Aorta (tissue), 5 donors: Measurements from ENCODE around the gene HES2. TPM values are rescaled to one million over a fixed set of nuclear protein-coding genes. Genes with fewer than 3 reads are reported as not detected.
A peak's percentile ranks its signal among the peaks of the same experiment; 100 is the strongest.
"Not testable (repeated sequence)": the region's sequence is repeated elsewhere in the genome, so short reads cannot be mapped to it uniquely, and the experiment has no call there.

Experiments used
- ATAC-seq: fragments of 200-7000 bp; cut with Tn5 transposase; one replicate; pipeline ENCODE4 v1.9.1; 2022; ENCODE audit warnings: moderate library complexity; ENCODE audit not compliant: low FRiP score
- DNase-seq, 2 donors: peaks; one replicate each; pipeline ENCODE4 v3.0.0-alpha.2; 2020
- H3K27ac ChIP-seq, 2 donors: one replicate each; pipeline ENCODE4 v1.5.1; 2013; ENCODE audit warnings: low read length in 2 of 2, mild to moderate bottlenecking in 2 of 2, moderate library complexity in 2 of 2, control low read depth in 1 of 2, inconsistent platforms in 1 of 2, low read depth in 1 of 2
- H3K27me3 ChIP-seq, 2 donors: one replicate each; pipeline ENCODE4 v1.6.1; 2013; ENCODE audit warnings: control low read depth in 1 of 2, low read length in 1 of 2, mild to moderate bottlenecking in 1 of 2, moderate library complexity in 1 of 2; ENCODE audit not compliant: insufficient read depth in 2 of 2, control insufficient read depth in 1 of 2
- H3K36me3 ChIP-seq, 2 donors: one replicate each; pipeline ENCODE4 v1.6.1; 2013; ENCODE audit warnings: control low read depth in 1 of 2, low read length in 1 of 2, mild to moderate bottlenecking in 1 of 2; ENCODE audit not compliant: insufficient read depth in 2 of 2, control insufficient read depth in 1 of 2
- H3K4me1 ChIP-seq, 2 donors: one replicate each; pipeline ENCODE4 v1.6.1; 2013; ENCODE audit warnings: low read length in 2 of 2, control low read depth in 1 of 2, mild to moderate bottlenecking in 1 of 2, moderate library complexity in 1 of 2; ENCODE audit not compliant: insufficient read depth in 2 of 2, control insufficient read depth in 1 of 2
- H3K4me3 ChIP-seq, 2 donors: one replicate each; pipeline ENCODE4 v1.5.1; 2013; ENCODE audit warnings: low read length in 2 of 2, control low read depth in 1 of 2, mild to moderate bottlenecking in 1 of 2
- H3K9me3 ChIP-seq: one replicate; pipeline ENCODE4 v1.6.1; 2013; ENCODE audit warnings: mild to moderate bottlenecking, low read length; ENCODE audit not compliant: control insufficient read depth
- WGBS, 2 donors: extraction: QIAGEN DNeasy Blood & Tissue Kit; methylation state at CpG; one replicate each; pipeline ENCODE4 v1.1.7; 2013; 5-methylcytosine and 5-hydroxymethylcytosine counted together
- intact Hi-C, 2 donors: fragments of 100-400 bp; cut with DNase I; formaldehyde crosslinking; loops; one replicate each; pipeline versions ENCODE4 v1.14.2 to v1.15.0; 2022
- polyA plus RNA-seq, 2 donors: library from polyadenylated mRNA; stranded (reverse); fragments of 200-250 nt; gene quantifications; one replicate each; pipeline ENCODE4 v1.2.3, GENCODE V29; 2013
- total RNA-seq, 2 donors: library from RNA; stranded (reverse); fragmentation: NEBNext Ultra II Directional; extraction: Animal tissue kit (Norgen Biotek cat#: 25700); gene quantifications; one replicate each; pipeline ENCODE4 v1.2.1, GENCODE V29; 2021
- donor health status: healthy with polysubstance abuse.
- donor health status: Bipolar disorder and iron deficiency.
- donor health status: DM: no; HTN: no; CAD: no.
- donor health status: DM: no; HTN: no; CAD: no.
- donor health status: DM: yes; HTN: yes; CAD: no.

HES2 gene
- total and polyA plus RNA-seq, 4 donors: 0.49 to 1.4 TPM; not detected in 2

DNA sequence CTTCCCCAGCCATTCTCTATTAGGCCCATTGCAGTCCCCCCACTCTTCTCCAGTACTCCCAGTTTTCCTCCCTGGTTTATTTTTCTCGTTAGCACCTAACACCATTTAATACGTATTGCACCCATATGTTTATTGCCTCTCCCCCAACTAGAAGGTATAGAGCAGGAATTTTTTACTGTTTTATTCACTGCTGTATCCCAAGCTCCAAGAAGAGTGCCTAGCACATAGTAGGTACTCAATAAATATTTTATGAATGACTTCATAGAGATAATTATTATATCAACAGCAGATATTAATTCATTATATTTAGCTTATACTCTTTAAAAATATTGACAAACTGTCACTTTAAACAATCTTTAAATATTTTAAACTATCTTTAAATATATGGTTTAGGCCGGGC, 20.4 kb downstream of the HES2 start:
- no peak overlapping the region for H3K27ac ChIP-seq
- H3K36me3 ChIP-seq: no peaks in the 10 kb centered on the region
- H3K9me3 ChIP-seq: no peaks in the 10 kb centered on the region
- no peaks in the 10 kb centered on the region for H3K4me1 ChIP-seq
- intact Hi-C loops: no loop called here
- no peak overlapping the region for H3K4me3 ChIP-seq
- no peak for ATAC-seq
- no peak for DNase-seq
- 91 to 92% methylated on average over 3 of the region's 3 CpGs for WGBS, 2 donors
- H3K27me3 ChIP-seq: no peaks in the 10 kb centered on the region

- DNase-seq (no peak), ATAC-seq (no peak)
- no peak overlapping the region for H3K27ac ChIP-seq
- no peaks in the 10 kb centered on the region for H3K27me3 ChIP-seq
- H3K9me3 ChIP-seq: no peaks in the 10 kb centered on the region
- intact Hi-C loops: no loop called here
- no peaks in the 10 kb centered on the region for H3K4me1 ChIP-seq
- no peak overlapping the region for H3K4me3 ChIP-seq
- WGBS, 2 donors: 78 to 80% methylated on average over 10 of the region's 10 CpGs
- H3K36me3 ChIP-seq: no peaks in the 10 kb centered on the region
Observed at GRCh38 chr1:6397844-6398441, 21.8 kb downstream of the HES2 start.

GRCh38 chr1:6396998-6397397, 22.7 kb downstream of the HES2 start:
- intact Hi-C loops: no loop called here
- DNase-seq: no peak
- no peaks in the 10 kb centered on the region for H3K4me1 ChIP-seq
- no peak for ATAC-seq
- H3K4me3 ChIP-seq: no peak overlapping the region
- H3K9me3 ChIP-seq: no peaks in the 10 kb centered on the region
- no peak overlapping the region for H3K27ac ChIP-seq
- H3K36me3 ChIP-seq: no peaks in the 10 kb centered on the region
- H3K27me3 ChIP-seq: no peaks in the 10 kb centered on the region

DNA sequence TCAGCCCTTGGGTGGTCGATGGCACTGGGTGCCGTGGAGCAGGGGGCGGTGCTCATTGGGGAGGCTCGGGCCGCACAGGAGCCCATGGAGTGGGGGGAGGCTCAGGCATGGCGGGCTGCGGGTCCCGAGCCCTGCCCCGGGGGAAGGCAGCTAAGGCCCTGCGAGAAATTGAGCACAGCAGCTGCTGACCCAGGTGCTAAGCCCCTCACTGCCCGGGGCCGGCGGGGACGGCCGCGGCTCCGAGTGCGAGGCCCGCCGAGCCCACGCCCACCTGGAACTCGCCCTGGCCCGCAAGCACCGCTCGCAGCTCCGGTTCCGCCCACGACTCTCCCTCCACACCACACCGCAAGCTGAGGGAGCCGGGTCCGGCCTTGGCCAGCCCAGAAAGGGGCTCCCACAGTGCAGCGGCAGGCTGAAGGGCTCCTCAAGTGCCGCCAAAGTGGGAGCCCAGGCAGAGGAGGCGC, 23.9 kb downstream of the HES2 start:
- H3K9me3 ChIP-seq, H3K27ac ChIP-seq, H3K4me1 ChIP-seq, ATAC-seq, H3K4me3 ChIP-seq, intact Hi-C loops, H3K27me3 ChIP-seq, H3K36me3 ChIP-seq, DNase-seq: not testable (repeated sequence)
- WGBS, 2 donors: 95 to 98% methylated on average over 24 to 34 of the region's 34 CpGs

DNA sequence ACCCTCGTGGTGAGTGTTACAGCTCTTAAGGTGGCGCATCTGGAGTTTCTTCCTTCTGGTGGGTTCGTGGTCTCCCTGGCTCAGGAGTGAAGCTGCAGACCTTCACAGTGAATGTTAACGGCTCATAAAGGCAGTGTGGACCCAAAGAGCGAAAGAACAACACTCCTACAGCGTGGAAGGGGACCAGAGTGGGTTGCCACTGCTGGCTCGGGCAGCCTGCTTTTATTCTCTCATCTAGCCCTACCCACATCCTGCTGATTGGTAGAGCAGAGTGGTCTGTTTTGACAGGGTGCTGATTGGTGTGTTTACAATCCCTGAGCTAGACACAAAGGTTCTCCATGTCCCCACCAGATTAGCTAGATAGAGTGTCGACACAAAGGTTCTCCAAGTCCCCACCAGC, 24.6 kb downstream of the HES2 start:
- H3K4me1 ChIP-seq, H3K27me3 ChIP-seq, DNase-seq, H3K27ac ChIP-seq, H3K4me3 ChIP-seq, H3K9me3 ChIP-seq, intact Hi-C loops, ATAC-seq, H3K36me3 ChIP-seq: not testable (repeated sequence)
- 92 to 93% methylated on average over 8 of the region's 8 CpGs for WGBS, 2 donors

GRCh38 chr1:6393400-6394187, 26.1 kb downstream of the HES2 start, which contains the start of gene ACOT7:
ACOT7 (minus strand) TSS chr1:6393767; CDS start chr1:6393399, 368 bp downstream.
- DNase-seq (peak; percentile 92 to 96), ATAC-seq (peak; percentile 97)
- 0 to 1% methylated on average over 47 to 87 of the region's 87 CpGs for WGBS, 2 donors
- Histone ChIP-seq H3K36me3 (no peaks in the 10 kb centered on the region), H3K27me3 (no peaks in the 10 kb centered on the region), H3K27ac (peak within 1 kb of the TSS; percentile 88 to 90), H3K4me1 (no peaks in the 10 kb centered on the region), H3K9me3 (no peaks in the 10 kb centered on the region), H3K4me3 (peak within 1 kb of the TSS; percentile 41 to 69)
- intact Hi-C loops: no loop called here

GRCh38 chr1:6392809-6393399, 26.8 kb downstream of the HES2 start:
- Histone ChIP-seq H3K27me3 (no peaks in the 10 kb centered on the region), H3K9me3 (no peaks in the 10 kb centered on the region), H3K36me3 (no peaks in the 10 kb centered on the region), H3K4me3 (peak overlapping the region; percentile 38 to 69), H3K27ac (peak overlapping the region in 1 of 2 donors; percentile 45), H3K4me1 (no peaks in the 10 kb centered on the region)
- 1 to 2% methylated on average over 53 to 83 of the region's 83 CpGs for WGBS, 2 donors
- no peak for DNase-seq
- intact Hi-C loops: no loop called here
- peak; percentile 51 for ATAC-seq

DNA sequence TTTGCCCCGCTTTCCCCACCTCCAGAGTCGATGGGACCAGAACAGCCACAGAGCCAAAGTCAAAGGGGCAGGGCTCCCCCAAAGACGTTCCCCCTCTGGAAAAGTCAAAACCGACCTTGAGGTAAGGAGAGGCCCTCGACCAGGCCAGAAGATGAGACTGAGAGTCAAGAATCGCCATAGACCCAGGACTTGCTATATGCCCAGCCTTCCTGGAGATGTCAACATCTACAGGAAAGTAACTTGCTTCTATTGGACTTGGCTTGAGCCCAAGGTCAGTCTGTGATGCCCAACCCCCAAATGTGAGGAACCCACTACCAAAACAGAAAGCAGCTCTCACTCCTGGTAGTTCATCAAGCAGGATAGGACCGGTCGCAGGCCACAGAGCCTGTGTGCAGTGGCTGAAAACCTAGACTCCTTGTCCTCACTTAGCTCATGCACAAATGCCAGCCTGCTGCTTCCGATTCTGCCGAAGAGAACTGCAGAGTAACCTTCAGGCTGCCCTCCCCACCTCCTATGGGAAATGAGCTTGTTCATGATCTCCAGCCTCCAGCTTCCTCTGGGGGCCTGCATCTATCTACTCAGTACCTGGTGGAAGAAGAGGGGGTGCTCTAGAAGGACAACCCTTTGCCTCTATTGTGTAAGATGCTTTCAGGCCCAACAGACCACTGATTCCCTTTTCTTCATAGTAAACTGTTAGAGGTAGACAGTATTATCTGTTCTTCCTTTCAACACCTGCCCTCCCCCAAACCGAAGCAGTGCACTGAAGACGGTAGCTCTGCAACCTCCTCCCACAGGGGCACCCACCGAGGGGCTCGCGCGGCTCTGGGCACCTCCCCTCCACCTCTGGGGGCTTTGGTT, 27.5 kb downstream of the HES2 start:
- intact Hi-C loops: no loop called here
- H3K27ac ChIP-seq: no peak overlapping the region
- WGBS, 2 donors: 52 to 56% methylated on average over 16 of the region's 16 CpGs
- no peaks in the 10 kb centered on the region for H3K4me1 ChIP-seq
- no peaks in the 10 kb centered on the region for H3K27me3 ChIP-seq
- no peaks in the 10 kb centered on the region for H3K9me3 ChIP-seq
- no peak overlapping the region for H3K4me3 ChIP-seq
- no peaks in the 10 kb centered on the region for H3K36me3 ChIP-seq
- DNase-seq: no peak
- no peak for ATAC-seq
